Measurements from ENCODE around the gene RAPSN.

DNA sequence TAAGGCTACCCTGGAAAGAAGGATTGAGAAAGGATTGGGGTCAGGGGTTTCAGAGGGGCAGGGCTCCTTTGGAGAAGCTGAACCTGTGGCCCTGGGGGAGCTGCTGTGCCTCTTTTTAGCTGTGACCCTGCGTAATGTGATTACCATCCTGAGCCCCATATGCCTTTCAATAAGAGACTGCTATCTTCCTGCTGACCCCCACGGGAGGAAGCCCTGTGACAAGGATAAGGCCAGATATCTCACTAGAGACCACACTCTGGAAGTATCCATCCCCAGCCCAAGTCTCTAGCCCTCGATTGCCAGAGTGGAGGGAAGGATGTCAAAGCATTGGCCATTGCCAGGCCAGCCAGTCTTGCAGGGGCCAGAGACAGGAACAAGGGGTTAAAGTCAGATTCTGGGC lies 45.4 kb downstream of the RAPSN start:
- TF ChIP-seq POLR2AphosphoS5 (IDR thresholded peaks at IDR 0.05) (no peak), EP300 (conservative IDR thresholded peaks at IDR 0.05; ENCODE audit: poor library complexity, severe bottlenecking) (no peak), SMC3 (conservative IDR thresholded peaks at IDR 0.05; ENCODE audit: poor library complexity) (no peak), EZH2 (IDR thresholded peaks at IDR 0.05; ENCODE audit: borderline replicate concordance, insufficient read depth, low read length, poor library complexity, severe bottlenecking) (no peak), TAF1 (IDR thresholded peaks at IDR 0.05; ENCODE audit: low read depth) (no peak), MXI1 (conservative IDR thresholded peaks at IDR 0.05; ENCODE audit: poor library complexity, severe bottlenecking) (no peak), REST (IDR thresholded peaks at IDR 0.05; ENCODE audit: borderline replicate concordance) (no peak)
- TF ChIP-seq, protein P1, sequence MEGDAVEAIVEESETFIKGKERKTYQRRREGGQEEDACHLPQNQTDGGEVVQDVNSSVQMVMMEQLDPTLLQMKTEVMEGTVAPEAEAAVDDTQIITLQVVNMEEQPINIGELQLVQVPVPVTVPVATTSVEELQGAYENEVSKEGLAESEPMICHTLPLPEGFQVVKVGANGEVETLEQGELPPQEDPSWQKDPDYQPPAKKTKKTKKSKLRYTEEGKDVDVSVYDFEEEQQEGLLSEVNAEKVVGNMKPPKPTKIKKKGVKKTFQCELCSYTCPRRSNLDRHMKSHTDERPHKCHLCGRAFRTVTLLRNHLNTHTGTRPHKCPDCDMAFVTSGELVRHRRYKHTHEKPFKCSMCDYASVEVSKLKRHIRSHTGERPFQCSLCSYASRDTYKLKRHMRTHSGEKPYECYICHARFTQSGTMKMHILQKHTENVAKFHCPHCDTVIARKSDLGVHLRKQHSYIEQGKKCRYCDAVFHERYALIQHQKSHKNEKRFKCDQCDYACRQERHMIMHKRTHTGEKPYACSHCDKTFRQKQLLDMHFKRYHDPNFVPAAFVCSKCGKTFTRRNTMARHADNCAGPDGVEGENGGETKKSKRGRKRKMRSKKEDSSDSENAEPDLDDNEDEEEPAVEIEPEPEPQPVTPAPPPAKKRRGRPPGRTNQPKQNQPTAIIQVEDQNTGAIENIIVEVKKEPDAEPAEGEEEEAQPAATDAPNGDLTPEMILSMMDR (IDR thresholded peaks at IDR 0.05; ENCODE audit: poor library complexity, severe bottlenecking) = no peak

Measured in neural cell (in vitro differentiated cells).